HL-60 (cell line): ENCODE results near the gene ATP5F1E.
"Not testable (repeated sequence)": the region's sequence is repeated elsewhere in the genome, so short reads cannot be mapped to it uniquely, and the experiment has no call there.

Source experiments
- DNase-seq, 2 experiments: peaks; one replicate each; pipeline ENCODE4 v3.0.0-alpha.2; 2010 to 2020; ENCODE audit warnings: low read depth in 1 of 2, low spot score in 1 of 2
- H3K27ac ChIP-seq: fragments of 250-450 bp; sonication (Bioruptor Pico); replicated peaks from 2 replicates; pipeline ENCODE4 v1.5.1; 2020; ENCODE audit warnings: mild to moderate bottlenecking, moderate library complexity
- H3K27me3 ChIP-seq: fragments of 250-450 bp; sonication (Bioruptor Pico); 2 replicates; pipeline ENCODE4 v1.5.1; 2021; ENCODE audit warnings: mild to moderate bottlenecking, moderate library complexity; ENCODE audit not compliant: insufficient read depth, poor library complexity, severe bottlenecking
- H3K4me3 ChIP-seq: replicated peaks from 2 replicates; pipeline ENCODE4 v1.5.1; 2011; ENCODE audit warnings: mild to moderate bottlenecking, control low read depth, low read length; ENCODE audit not compliant: insufficient read depth
- CTCF ChIP-seq: IDR thresholded peaks from one replicate; pipeline ENCODE4 v1.5.1; 2011; ENCODE audit warnings: low read length, control low read depth, inconsistent platforms; ENCODE audit not compliant: insufficient read depth
- GABPA ChIP-seq: IDR thresholded peaks from 2 replicates; pipeline ENCODE4 v1.6.1; 2012; ENCODE audit warnings: low read depth
- POLR2AphosphoS5 ChIP-seq: IDR thresholded peaks from 2 replicates; pipeline ENCODE4 v1.6.1; 2012; ENCODE audit warnings: low read depth
- REST ChIP-seq: IDR thresholded peaks from 2 replicates; pipeline ENCODE4 v1.6.1; 2012; ENCODE audit warnings: low read depth; ENCODE audit not compliant: insufficient replicate concordance
- SPI1 ChIP-seq: IDR thresholded peaks from 2 replicates; pipeline ENCODE4 v1.6.1; 2012; ENCODE audit warnings: low read depth, mild to moderate bottlenecking, borderline replicate concordance

The ATP5F1E gene

GRCh38 chr20:59013959-59014608, 18.1 kb downstream of the ATP5F1E start:
- H3K27ac ChIP-seq: no peak overlapping the region
- no peak for TF ChIP-seq POLR2AphosphoS5
- TF ChIP-seq SPI1: no peak
- no peak for TF ChIP-seq CTCF
- no peak for TF ChIP-seq GABPA
- no peak overlapping the region for H3K4me3 ChIP-seq
- DNase-seq: no peak
- no peaks in the 10 kb centered on the region for H3K27me3 ChIP-seq

GRCh38 chr20:59013031-59013951, 18.8 kb downstream of the ATP5F1E start:
- Histone ChIP-seq H3K27ac (no peak overlapping the region), H3K4me3 (no peak overlapping the region), H3K27me3 (no peaks in the 10 kb centered on the region)
- TF ChIP-seq SPI1 (no peak), REST (no peak), GABPA (no peak), POLR2AphosphoS5 (no peak), CTCF (no peak)
- DNase-seq: no peak

- not testable (repeated sequence) for H3K27me3 ChIP-seq, H3K27ac ChIP-seq, H3K4me3 ChIP-seq, DNase-seq
Observed at GRCh38 chr20:59011874-59012157, 20.3 kb downstream of the ATP5F1E start.

- Histone ChIP-seq H3K4me3 (no peak overlapping the region), H3K27me3 (no peaks in the 10 kb centered on the region), H3K27ac (no peak overlapping the region)
- no peak for DNase-seq
- TF ChIP-seq CTCF: no peak
Observed at GRCh38 chr20:59010995-59011873, 20.9 kb downstream of the ATP5F1E start.
